ENCODE measurements around the gene ZSWIM6. TPM values are rescaled to one million over a fixed set of nuclear protein-coding genes. Genes with fewer than 3 reads are reported as not detected.
"Not testable (repeated sequence)": the region's sequence is repeated elsewhere in the genome, so short reads cannot be mapped to it uniquely, and the experiment has no call there.

ZSWIM6 gene
- total and polyA plus RNA-seq, 4 donors = 5.9 to 21.6 (median 13.3) TPM

DNA sequence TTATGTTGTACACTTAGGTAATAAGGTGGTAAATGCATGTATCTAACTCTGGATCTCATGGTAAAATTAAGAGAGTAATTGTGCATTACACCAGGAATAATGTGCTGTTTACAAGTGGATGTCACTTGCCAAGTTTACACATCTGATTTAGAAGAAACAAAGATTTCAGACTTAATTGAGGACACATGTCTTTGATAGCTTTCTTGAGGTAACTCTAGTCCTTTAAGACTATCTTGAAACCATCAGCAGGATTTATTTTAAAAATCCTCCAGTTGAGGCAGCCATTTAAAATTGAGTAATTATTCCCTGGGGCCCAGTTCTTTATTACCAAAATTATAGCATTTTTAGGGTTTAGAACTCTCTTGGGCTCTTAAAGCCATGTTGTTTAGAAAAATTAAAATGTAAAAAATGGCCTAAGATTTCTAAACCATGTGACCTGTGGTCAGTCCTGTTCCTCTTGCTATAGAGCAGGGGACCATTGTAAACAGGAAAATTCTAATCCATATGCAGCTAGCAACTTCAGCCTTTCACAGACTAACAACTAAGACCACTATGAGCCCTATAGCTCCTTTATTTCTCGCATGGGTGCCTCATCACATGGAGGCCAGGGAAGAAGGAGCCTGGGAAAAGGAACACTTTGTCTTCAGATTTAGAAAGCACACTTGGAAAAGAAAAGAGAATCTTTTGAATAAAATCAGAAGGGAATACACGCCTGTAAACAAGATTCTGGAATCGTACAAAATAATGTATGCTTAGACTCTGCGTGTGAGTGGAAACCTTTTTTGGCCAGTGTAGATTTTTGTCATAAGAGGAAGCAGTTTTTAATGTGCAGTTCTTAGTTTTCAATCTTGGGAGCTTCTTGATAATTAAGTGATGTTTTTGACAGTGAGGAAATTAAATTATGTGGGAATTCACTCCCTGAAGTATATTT, 71.2 kb downstream of the ZSWIM6 start:
- Histone ChIP-seq H3K27me3 (ENCODE audit: control insufficient read depth in 3 of 3, insufficient read depth in 3 of 3, low read length in 2 of 3) (no peaks in the 10 kb centered on the region), H3K9ac (ENCODE audit: insufficient read depth in 1 of 2, low read length in 2 of 2) (no peak overlapping the region), H3K4me3 (no peak overlapping the region), H3K9me3 (ENCODE audit: control insufficient read depth in 4 of 4, insufficient read depth in 3 of 4, low read length in 3 of 4) (no peaks in the 10 kb centered on the region), H3K27ac (ENCODE audit: low read depth in 1 of 2, low read length in 1 of 2) (no peak overlapping the region), H3K36me3 (ENCODE audit: control insufficient read depth in 4 of 4, insufficient read depth in 4 of 4, low read length in 4 of 4) (no peaks in the 10 kb centered on the region), H3K4me1 (ENCODE audit: control insufficient read depth in 5 of 5, insufficient read depth in 5 of 5, low read length in 5 of 5) (peaks cover 0 to 11% (median 8%) of the 10 kb centered on the region in 5 donors)
- TF ChIP-seq, protein P1, sequence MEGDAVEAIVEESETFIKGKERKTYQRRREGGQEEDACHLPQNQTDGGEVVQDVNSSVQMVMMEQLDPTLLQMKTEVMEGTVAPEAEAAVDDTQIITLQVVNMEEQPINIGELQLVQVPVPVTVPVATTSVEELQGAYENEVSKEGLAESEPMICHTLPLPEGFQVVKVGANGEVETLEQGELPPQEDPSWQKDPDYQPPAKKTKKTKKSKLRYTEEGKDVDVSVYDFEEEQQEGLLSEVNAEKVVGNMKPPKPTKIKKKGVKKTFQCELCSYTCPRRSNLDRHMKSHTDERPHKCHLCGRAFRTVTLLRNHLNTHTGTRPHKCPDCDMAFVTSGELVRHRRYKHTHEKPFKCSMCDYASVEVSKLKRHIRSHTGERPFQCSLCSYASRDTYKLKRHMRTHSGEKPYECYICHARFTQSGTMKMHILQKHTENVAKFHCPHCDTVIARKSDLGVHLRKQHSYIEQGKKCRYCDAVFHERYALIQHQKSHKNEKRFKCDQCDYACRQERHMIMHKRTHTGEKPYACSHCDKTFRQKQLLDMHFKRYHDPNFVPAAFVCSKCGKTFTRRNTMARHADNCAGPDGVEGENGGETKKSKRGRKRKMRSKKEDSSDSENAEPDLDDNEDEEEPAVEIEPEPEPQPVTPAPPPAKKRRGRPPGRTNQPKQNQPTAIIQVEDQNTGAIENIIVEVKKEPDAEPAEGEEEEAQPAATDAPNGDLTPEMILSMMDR (IDR thresholded peaks at IDR 0.05; ENCODE audit: control extremely low read depth, extremely low read depth) = no peak
- DNase-seq (no peak), ATAC-seq (ENCODE audit: insufficient read depth, low FRiP score) (no peak)
- 87 to 88% methylated on average over 4 of the region's 4 CpGs for WGBS, 2 donors

DNA sequence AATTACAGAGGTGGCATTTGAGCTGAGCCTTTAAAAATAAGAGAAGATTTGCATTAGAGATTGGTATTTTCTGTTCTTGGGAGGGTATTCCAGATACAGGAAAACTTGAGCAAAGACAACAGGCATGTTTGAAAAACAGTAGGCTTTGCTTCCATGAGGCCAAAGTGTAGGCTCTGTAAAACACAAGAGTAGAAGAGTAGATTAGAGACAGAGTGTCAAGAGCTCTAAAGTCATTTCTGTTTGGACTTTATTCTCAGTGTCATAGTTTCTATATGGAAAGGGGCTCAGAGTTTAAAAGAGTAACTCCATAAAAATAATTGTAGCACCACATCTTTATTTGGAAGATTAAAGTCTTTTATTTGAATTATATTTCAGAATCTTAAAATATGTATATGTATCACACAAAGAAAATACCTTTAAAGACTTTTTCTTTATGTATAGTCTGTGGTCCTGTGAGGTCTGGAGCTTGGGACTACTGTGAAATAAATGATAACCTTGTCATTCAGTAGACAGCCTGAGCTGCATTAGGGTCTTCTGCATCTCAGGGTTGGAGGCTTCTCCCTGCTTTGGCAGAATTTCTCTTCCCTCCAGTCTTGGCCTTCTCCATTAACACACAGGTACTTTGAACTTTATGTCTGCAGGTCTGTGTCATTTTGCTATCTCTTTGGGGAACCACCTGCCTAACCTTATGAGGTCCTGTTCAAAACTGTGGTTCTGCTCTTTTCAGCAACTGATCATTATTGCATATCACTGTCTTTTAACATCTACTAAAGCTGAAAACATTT, 73.6 kb downstream of the ZSWIM6 start:
- peaks cover 0 to 22% (median 15%) of the 10 kb centered on the region in 5 donors for H3K4me1 ChIP-seq (ENCODE audit: control insufficient read depth in 5 of 5, insufficient read depth in 5 of 5, low read length in 5 of 5)
- no peaks in the 10 kb centered on the region for H3K36me3 ChIP-seq (ENCODE audit: control insufficient read depth in 4 of 4, insufficient read depth in 4 of 4, low read length in 4 of 4)
- no peaks in the 10 kb centered on the region for H3K27me3 ChIP-seq (ENCODE audit: control insufficient read depth in 3 of 3, insufficient read depth in 3 of 3, low read length in 2 of 3)
- no peak for ATAC-seq (ENCODE audit: insufficient read depth, low FRiP score)
- DNase-seq = no peak
- no peak overlapping the region for H3K9ac ChIP-seq (ENCODE audit: insufficient read depth in 1 of 2, low read length in 2 of 2)
- H3K4me3 ChIP-seq = no peak overlapping the region
- TF ChIP-seq, protein P1 (IDR thresholded peaks at IDR 0.05; ENCODE audit: control extremely low read depth, extremely low read depth) = no peak
- H3K27ac ChIP-seq (ENCODE audit: low read depth in 1 of 2, low read length in 1 of 2) = no peak overlapping the region
- no peaks in the 10 kb centered on the region for H3K9me3 ChIP-seq (ENCODE audit: control insufficient read depth in 4 of 4, insufficient read depth in 3 of 4, low read length in 3 of 4)

DNA sequence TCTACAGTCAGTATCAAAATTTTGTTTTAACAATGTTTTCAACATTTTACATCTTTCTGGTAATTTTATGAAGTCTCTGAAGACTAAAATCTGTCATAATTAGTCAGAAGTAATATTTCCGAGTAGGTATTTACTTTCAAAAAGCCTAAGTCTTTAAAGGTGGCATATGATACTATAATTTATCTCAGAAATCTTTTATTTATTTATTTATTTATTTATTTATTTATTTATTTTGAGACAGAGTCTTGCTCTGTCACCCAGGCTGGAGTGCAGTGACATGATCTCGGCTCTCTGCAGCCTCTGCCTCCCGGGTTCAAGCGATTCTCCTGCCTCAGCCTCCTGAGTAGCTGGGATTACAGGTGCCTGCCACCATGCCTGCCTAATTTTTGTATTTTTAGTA, 74.4 kb downstream of the ZSWIM6 start:
- H3K27me3 ChIP-seq (ENCODE audit: control insufficient read depth in 3 of 3, insufficient read depth in 3 of 3, low read length in 2 of 3); DNase-seq; H3K36me3 ChIP-seq (ENCODE audit: control insufficient read depth in 4 of 4, insufficient read depth in 4 of 4, low read length in 4 of 4); ATAC-seq (ENCODE audit: insufficient read depth, low FRiP score); H3K9me3 ChIP-seq (ENCODE audit: control insufficient read depth in 4 of 4, insufficient read depth in 3 of 4, low read length in 3 of 4); H3K9ac ChIP-seq (ENCODE audit: insufficient read depth in 1 of 2, low read length in 2 of 2); H3K27ac ChIP-seq (ENCODE audit: low read depth in 1 of 2, low read length in 1 of 2); H3K4me3 ChIP-seq: not testable (repeated sequence)
- peaks cover 0 to 22% (median 15%) of the 10 kb centered on the region in 5 donors for H3K4me1 ChIP-seq (ENCODE audit: control insufficient read depth in 5 of 5, insufficient read depth in 5 of 5, low read length in 5 of 5)
- WGBS, 2 donors = 89 to 92% methylated on average over 4 of the region's 4 CpGs

DNA sequence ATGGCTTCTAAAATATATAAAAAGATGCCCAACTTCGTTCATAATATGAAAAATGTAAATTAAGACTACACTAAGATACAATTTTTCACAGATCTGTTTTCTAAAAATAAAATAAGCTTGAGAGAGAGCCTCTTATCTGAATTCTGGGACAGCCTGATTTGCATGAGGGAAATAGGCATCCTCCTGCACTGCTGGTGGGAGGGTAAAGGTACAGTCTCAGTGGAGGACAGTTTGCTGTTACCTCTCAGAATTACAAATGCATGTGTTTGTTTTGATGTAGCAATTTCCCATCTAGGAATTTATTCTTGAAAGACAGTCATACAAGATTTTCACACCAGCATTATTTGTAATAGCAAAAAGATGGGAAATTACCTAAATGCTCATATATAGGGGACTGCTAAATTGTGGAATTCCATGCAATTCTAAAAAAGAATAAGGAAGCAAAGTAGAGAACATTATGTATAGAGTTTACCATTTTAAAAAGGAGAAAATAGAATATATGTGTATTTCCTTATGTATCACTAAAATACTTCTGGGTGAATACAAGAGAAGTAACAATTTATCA, 75.7 kb downstream of the ZSWIM6 start:
- Histone ChIP-seq H3K9ac (ENCODE audit: insufficient read depth in 1 of 2, low read length in 2 of 2) (peak overlapping the region in 1 of 2 donors; percentile 72), H3K36me3 (ENCODE audit: control insufficient read depth in 4 of 4, insufficient read depth in 4 of 4, low read length in 4 of 4) (no peaks in the 10 kb centered on the region), H3K9me3 (ENCODE audit: control insufficient read depth in 4 of 4, insufficient read depth in 3 of 4, low read length in 3 of 4) (no peaks in the 10 kb centered on the region), H3K4me1 (ENCODE audit: control insufficient read depth in 5 of 5, insufficient read depth in 5 of 5, low read length in 5 of 5) (peaks cover 0 to 24% (median 18%) of the 10 kb centered on the region in 5 donors), H3K4me3 (no peak overlapping the region), H3K27ac (ENCODE audit: low read depth in 1 of 2, low read length in 1 of 2) (no peak overlapping the region), H3K27me3 (ENCODE audit: control insufficient read depth in 3 of 3, insufficient read depth in 3 of 3, low read length in 2 of 3) (no peaks in the 10 kb centered on the region)
- 54 to 68% methylated on average over 1 of the region's 1 CpG for WGBS, 2 donors
- TF ChIP-seq, protein P1 (IDR thresholded peaks at IDR 0.05; ENCODE audit: control extremely low read depth, extremely low read depth) = no peak
- DNase-seq (no peak), ATAC-seq (ENCODE audit: insufficient read depth, low FRiP score) (no peak)

Data from lung (tissue), 12 donors.